Measurements from ENCODE around the gene APC2. TPM values are rescaled to one million over a fixed set of nuclear protein-coding genes. Genes with fewer than 3 reads are reported as not detected.

APC2 gene
- total RNA-seq, 1 experiment from 2014 or later: 0.68 TPM

- H2BK12ac ChIP-seq (ENCODE audit: insufficient read length, low read depth, low read length): no peak overlapping the region
These were observed 16.7 kb downstream of the APC2 start for GRCh38 chr19:1466461-1467214.

More at GRCh38 chr19:1466461-1467214, 16.7 kb downstream of the APC2 start:
- Histone ChIP-seq H3K4ac (ENCODE audit: low read depth, low read length) (no peak overlapping the region), H2BK5ac (ENCODE audit: insufficient read length, low read length) (no peak overlapping the region), H4K5ac (ENCODE audit: insufficient read length, low read depth, low read length) (no peak overlapping the region), H2AFZ (ENCODE audit: low read length) (no peak overlapping the region), H4K91ac (ENCODE audit: insufficient read length, low read depth, low read length) (no peak overlapping the region), H3K4me2 (ENCODE audit: insufficient read depth, insufficient read length, low read length) (peak overlapping the region; percentile 26), H3K23ac (ENCODE audit: insufficient read length, low read depth, low read length) (no peak overlapping the region), H3K9me3 (ENCODE audit: control insufficient read depth, low read depth, low read length) (no peaks in the 10 kb centered on the region), H3K79me2 (ENCODE audit: insufficient read depth, low read length) (no peaks in the 10 kb centered on the region), H4K20me1 (ENCODE audit: control insufficient read depth, insufficient read depth, insufficient read length) (peaks cover 3% of the 10 kb centered on the region), H3K56ac (ENCODE audit: insufficient read length, low read depth, low read length) (no peak overlapping the region), H3K27me3 (ENCODE audit: insufficient read depth, low read length) (peaks cover 57% of the 10 kb centered on the region), H3K23me2 (ENCODE audit: insufficient read length, low read depth, low read length, poor library complexity, severe bottlenecking) (peaks cover 9% of the 10 kb centered on the region), H3K18ac (ENCODE audit: insufficient read length, low read depth, low read length) (no peak overlapping the region), H3K14ac (ENCODE audit: insufficient read depth, low read length) (no peak overlapping the region), H2BK20ac (ENCODE audit: low read depth, low read length, poor library complexity, severe bottlenecking) (no peak overlapping the region), H2BK120ac (ENCODE audit: low read depth, low read length, poor library complexity, severe bottlenecking) (no peak overlapping the region), H4K8ac (replicated peaks; ENCODE audit: insufficient read length, low read depth, low read length) (no peak overlapping the region), H3K27ac (ENCODE audit: insufficient read length, low read depth, low read length) (no peak overlapping the region), H3T11ph (ENCODE audit: low read length) (no peak overlapping the region), H3K9ac (ENCODE audit: extremely low read depth, insufficient read length, low read length) (no peak overlapping the region), H2AK5ac (ENCODE audit: insufficient read length, low read length) (no peak overlapping the region), H2BK15ac (ENCODE audit: low read depth, low read length) (no peak overlapping the region), H3K4me1 (ENCODE audit: insufficient read depth, low read length) (no peaks in the 10 kb centered on the region), H3K79me1 (ENCODE audit: insufficient read depth, low read depth, low read length, poor library complexity, severe bottlenecking) (no peaks in the 10 kb centered on the region)
- H3K27me3 Mint-ChIP-seq (ENCODE audit: low read depth): peaks cover 78% of the 10 kb centered on the region
- H3K4me3 Mint-ChIP-seq: peak overlapping the region in 1 of 2 experiments; percentile 54; a peak in 3 of 5 replicates
- no CpG with 5 or more reads among the region's 70 CpGs for WGBS (ENCODE audit: extremely low coverage, insufficient read length, low lambda C conversion rate)
- no peak overlapping the region for H3K27ac Mint-ChIP-seq
- H3K4me1 Mint-ChIP-seq: peaks cover 2 to 4% of the 10 kb centered on the region in 2 experiments; a peak in 3 of 4 replicates
- no peaks in the 10 kb centered on the region for H3K36me3 Mint-ChIP-seq (ENCODE audit: insufficient read depth in 1 of 3, low read depth in 3 of 3)
- H3K9me3 Mint-ChIP-seq: no peaks in the 10 kb centered on the region
- no peak for DNase-seq
- no peak for TF ChIP-seq CTCF (conservative IDR thresholded peaks at IDR 0.05)
